Measurements from ENCODE around the gene MAPKAPK3.

MAPKAPK3 gene

DNA sequence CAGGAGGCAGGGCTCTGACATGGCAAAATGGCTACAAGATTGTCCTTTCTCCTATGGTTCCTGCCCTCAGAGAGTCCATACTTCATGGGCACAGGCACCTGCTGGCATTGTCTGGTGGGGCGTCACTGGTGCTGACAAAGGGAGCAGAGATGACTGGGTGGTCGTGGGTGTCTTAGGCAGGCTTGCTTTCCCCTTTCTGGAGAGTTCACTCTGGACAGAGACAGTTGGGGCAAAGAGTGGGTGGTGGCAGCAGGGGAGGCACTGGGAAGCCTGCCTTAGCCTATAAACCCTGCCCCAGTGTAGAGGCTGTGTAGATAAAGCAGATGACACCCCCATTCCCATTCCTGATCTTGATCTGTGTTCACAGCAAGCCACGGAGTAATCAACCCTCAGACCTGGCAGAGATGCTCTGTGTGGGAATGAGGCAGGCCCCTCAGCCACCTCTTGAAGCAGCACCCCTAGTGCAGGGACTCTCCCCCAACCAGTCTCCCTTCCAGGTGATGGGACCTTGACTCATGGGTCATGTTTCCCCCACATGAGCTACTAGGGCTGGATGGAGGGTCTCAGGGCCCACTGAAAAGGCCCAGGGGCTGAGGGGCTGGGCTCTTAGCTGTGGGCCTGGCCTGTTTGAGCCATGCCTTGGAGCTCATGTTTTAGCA lies 37.1 kb downstream of the MAPKAPK3 start:
- Mint-ChIP-seq H3K36me3 (ENCODE audit: low read depth) (no peaks in the 10 kb centered on the region), H3K4me3 (no peak overlapping the region), H3K27ac (no peak overlapping the region), H3K4me1 (peaks cover 11% of the 10 kb centered on the region), H3K27me3 (ENCODE audit: low read depth) (peaks cover 7% of the 10 kb centered on the region), H3K9me3 (no peaks in the 10 kb centered on the region)
- TF ChIP-seq, protein P1, sequence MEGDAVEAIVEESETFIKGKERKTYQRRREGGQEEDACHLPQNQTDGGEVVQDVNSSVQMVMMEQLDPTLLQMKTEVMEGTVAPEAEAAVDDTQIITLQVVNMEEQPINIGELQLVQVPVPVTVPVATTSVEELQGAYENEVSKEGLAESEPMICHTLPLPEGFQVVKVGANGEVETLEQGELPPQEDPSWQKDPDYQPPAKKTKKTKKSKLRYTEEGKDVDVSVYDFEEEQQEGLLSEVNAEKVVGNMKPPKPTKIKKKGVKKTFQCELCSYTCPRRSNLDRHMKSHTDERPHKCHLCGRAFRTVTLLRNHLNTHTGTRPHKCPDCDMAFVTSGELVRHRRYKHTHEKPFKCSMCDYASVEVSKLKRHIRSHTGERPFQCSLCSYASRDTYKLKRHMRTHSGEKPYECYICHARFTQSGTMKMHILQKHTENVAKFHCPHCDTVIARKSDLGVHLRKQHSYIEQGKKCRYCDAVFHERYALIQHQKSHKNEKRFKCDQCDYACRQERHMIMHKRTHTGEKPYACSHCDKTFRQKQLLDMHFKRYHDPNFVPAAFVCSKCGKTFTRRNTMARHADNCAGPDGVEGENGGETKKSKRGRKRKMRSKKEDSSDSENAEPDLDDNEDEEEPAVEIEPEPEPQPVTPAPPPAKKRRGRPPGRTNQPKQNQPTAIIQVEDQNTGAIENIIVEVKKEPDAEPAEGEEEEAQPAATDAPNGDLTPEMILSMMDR (IDR thresholded peaks at IDR 0.05; ENCODE audit: unreplicated experiment in 3 of 3): no peak

GRCh38 chr3:50655009-50655830 lies 38.3 kb downstream of the MAPKAPK3 start:
- H3K27me3 Mint-ChIP-seq (ENCODE audit: low read depth): peaks cover 7% of the 10 kb centered on the region

DNA sequence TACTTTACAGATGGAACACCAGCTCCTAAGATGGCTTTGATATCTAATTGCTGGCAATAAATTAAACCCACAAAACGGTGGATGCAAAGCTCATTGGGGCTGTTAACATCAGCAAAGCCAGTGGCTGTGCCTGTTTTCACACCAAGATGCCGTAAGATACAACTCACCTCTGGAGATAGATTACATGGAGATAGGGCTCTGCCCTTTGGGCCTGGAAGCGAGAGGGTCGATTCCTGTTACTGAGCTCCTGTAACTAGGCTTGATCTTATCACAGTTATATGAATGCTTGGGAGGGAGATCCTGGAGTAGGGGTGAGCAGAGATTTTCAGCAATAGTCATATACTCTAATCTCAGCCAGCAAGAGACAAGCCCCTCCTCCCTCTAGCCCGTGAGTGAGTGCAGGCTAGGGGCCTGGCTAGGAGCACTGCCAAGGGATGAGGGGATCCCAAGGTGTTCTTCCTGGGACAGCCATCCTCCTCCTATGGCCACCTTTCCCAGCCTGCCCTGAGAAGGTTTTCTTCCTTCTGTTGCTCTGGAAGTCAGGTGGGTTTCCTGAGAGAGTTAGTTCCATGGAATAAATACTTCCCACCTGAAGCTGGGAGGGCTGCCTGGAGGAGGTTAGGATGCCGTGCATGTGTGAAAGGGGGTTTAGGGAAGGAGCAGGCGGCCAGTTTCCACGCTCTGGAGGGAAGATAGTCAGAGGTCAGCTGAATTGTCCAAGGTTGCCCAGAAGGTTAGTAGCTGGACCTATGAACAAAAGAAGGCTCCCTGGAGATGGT lies 39.7 kb downstream of the MAPKAPK3 start:
- TF ChIP-seq, protein P1 (IDR thresholded peaks at IDR 0.05; ENCODE audit: unreplicated experiment in 3 of 3): no peak
- Mint-ChIP-seq H3K4me3 (no peak overlapping the region), H3K27me3 (ENCODE audit: low read depth) (peaks cover 7% of the 10 kb centered on the region), H3K4me1 (peaks cover 8% of the 10 kb centered on the region), H3K36me3 (ENCODE audit: low read depth) (no peaks in the 10 kb centered on the region), H3K27ac (no peak overlapping the region), H3K9me3 (no peaks in the 10 kb centered on the region)

More at GRCh38 chr3:50655009-50655830, 38.3 kb downstream of the MAPKAPK3 start:
- Mint-ChIP-seq H3K36me3 (ENCODE audit: low read depth) (no peaks in the 10 kb centered on the region), H3K9me3 (no peaks in the 10 kb centered on the region), H3K27ac (no peak overlapping the region), H3K4me3 (no peak overlapping the region), H3K4me1 (peaks cover 8% of the 10 kb centered on the region)
- TF ChIP-seq, protein P1 (IDR thresholded peaks at IDR 0.05; ENCODE audit: unreplicated experiment in 3 of 3): no peak

DNA sequence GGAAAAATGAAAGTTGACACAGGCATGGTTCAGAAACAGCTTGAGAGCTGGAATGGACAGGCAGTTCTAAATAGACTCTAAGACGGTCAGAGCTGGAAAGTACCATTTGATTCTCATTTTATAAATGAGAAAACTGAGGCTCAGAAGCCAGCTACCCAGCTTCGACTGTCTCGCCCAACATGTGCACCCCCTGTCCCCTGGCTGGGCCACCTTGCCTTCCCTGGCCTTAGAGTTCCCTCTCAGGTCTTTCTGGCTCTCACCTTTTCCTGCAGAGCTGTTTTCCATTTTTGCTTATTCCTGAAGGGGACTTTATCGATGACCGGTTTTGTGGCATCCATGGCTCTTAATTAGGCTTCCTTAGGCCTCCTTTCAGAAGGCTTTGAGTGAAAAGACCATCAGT lies 40.5 kb downstream of the MAPKAPK3 start:
- peaks cover 9% of the 10 kb centered on the region for H3K27me3 Mint-ChIP-seq (ENCODE audit: low read depth)
- no peaks in the 10 kb centered on the region for H3K9me3 Mint-ChIP-seq
- H3K27ac Mint-ChIP-seq: no peak overlapping the region
- H3K4me1 Mint-ChIP-seq: peaks cover under 1% of the 10 kb centered on the region
- H3K4me3 Mint-ChIP-seq: no peak overlapping the region
- H3K36me3 Mint-ChIP-seq (ENCODE audit: low read depth): no peaks in the 10 kb centered on the region
- TF ChIP-seq, protein P1 (IDR thresholded peaks at IDR 0.05; ENCODE audit: unreplicated experiment in 3 of 3): no peak

GRCh38 chr3:50657816-50658215 lies 40.9 kb downstream of the MAPKAPK3 start:
- H3K4me3 Mint-ChIP-seq: no peak overlapping the region

More at GRCh38 chr3:50657816-50658215, 40.9 kb downstream of the MAPKAPK3 start:
- Mint-ChIP-seq H3K27ac (no peak overlapping the region), H3K36me3 (ENCODE audit: low read depth) (no peaks in the 10 kb centered on the region), H3K9me3 (no peaks in the 10 kb centered on the region), H3K27me3 (ENCODE audit: low read depth) (peaks cover 13% of the 10 kb centered on the region), H3K4me1 (no peaks in the 10 kb centered on the region)
- TF ChIP-seq, protein P1 (IDR thresholded peaks at IDR 0.05; ENCODE audit: unreplicated experiment in 3 of 3): no peak
